ENCODE results near the gene NUAK1.

The NUAK1 gene

DNA sequence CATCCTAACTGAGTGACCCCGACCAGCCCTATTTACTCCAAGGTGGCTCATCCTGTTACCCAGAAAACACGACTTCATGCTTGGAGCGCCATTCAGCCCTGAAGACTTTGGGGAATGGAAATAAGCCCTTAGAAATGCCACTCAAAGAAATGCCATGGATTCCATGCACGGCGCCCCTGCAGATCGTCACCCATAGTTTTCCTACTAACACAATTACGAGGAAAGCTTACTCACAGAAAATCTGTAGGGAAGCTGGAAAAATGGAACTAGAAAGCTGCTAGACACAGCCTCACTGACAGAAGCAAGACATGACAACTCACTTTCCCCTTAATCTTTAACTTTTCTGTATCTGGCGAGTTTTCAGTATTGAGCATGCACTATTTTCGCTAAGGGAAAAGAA lies 19.5 kb downstream of the NUAK1 start:
- Histone ChIP-seq H3K27me3 (ENCODE audit: insufficient read depth, low read depth) (no peaks in the 10 kb centered on the region), H3K36me3 (ENCODE audit: insufficient read depth) (no peaks in the 10 kb centered on the region), H3K79me2 (ENCODE audit: insufficient read depth, low read depth) (peaks cover 13% of the 10 kb centered on the region; the same call in 1 of the 2 replicates), H4K20me1 (ENCODE audit: insufficient read depth) (no peaks in the 10 kb centered on the region), H2AFZ (ENCODE audit: low read depth) (no peak overlapping the region), H3K9ac (no peak overlapping the region), H3K4me2 (no peak overlapping the region), H3K27ac (no peak overlapping the region), H3K4me1 (ENCODE audit: low read depth, poor library complexity, severe bottlenecking) (peaks cover 13% of the 10 kb centered on the region), H3K4me3 (IDR thresholded peaks at IDR 0.05; ENCODE audit: insufficient read depth, low read depth, low read length) (no peak overlapping the region)
- TF ChIP-seq, protein P1, sequence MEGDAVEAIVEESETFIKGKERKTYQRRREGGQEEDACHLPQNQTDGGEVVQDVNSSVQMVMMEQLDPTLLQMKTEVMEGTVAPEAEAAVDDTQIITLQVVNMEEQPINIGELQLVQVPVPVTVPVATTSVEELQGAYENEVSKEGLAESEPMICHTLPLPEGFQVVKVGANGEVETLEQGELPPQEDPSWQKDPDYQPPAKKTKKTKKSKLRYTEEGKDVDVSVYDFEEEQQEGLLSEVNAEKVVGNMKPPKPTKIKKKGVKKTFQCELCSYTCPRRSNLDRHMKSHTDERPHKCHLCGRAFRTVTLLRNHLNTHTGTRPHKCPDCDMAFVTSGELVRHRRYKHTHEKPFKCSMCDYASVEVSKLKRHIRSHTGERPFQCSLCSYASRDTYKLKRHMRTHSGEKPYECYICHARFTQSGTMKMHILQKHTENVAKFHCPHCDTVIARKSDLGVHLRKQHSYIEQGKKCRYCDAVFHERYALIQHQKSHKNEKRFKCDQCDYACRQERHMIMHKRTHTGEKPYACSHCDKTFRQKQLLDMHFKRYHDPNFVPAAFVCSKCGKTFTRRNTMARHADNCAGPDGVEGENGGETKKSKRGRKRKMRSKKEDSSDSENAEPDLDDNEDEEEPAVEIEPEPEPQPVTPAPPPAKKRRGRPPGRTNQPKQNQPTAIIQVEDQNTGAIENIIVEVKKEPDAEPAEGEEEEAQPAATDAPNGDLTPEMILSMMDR (conservative IDR thresholded peaks at IDR 0.05; ENCODE audit: low read depth, low read length): no peak

DNA sequence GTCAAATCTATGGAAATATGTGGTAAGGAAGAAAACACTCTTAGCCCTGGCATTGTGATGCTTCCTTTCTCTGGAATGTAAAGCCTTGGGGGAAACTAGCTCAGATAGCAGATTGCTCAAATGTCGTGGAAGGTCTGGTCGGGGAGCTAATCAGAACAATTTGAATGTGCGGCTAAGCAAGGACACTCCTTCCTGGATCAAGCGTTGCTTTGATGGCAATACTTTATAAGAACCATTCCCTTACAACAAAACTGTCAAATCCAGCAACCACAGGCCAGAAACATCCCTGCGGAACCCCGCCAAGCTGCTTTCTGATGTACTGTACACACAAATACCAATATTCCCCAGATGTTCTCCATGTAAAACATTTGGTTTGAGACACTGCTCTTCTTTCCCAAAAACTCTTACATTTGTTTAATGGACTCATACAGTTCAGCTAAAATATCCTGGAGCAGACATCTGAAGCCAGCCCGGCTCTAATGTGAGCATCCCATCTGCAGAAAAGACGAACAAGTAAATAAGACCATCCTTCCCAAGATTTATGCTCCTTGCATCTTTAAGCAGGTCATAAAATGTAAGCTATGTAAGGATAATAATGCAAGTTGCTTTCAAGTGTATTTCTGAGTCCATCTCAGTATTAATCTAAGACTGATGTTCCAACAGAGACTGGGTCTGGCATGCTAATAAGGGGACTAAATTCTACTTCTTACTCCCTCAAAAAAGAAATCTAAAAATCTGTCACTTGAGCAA lies 20.2 kb downstream of the NUAK1 start:
- Histone ChIP-seq H3K79me2 (ENCODE audit: insufficient read depth, low read depth) (peaks cover 15% of the 10 kb centered on the region; the same call in 1 of the 2 replicates), H3K4me1 (ENCODE audit: low read depth, poor library complexity, severe bottlenecking) (peaks cover 19% of the 10 kb centered on the region)

DNA sequence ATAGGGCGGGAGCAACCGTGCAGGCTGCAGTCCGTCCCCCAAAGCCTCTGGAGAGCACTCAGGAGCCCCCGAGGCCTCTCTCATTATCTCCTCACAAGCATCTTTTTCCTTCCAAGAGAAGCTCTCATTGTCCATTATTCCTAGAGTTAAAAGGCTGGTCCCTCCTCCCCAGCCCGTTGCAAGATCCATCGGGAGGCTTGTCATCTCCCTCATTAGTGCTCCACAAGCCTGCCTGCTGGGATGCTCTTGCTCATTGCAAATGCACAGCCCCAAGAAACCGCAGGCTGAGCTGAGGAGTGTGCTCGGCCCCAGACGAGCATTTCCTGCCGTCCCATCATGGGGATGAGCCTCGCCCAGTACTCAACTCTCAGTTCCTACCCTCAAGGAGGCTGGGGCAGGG lies 23.3 kb downstream of the NUAK1 start:
- no peaks in the 10 kb centered on the region for H3K27me3 ChIP-seq (ENCODE audit: insufficient read depth, low read depth)
- H3K4me3 ChIP-seq (IDR thresholded peaks at IDR 0.05; ENCODE audit: insufficient read depth, low read depth, low read length): no peak overlapping the region
- H3K4me1 ChIP-seq (ENCODE audit: low read depth, poor library complexity, severe bottlenecking): peaks cover 50% of the 10 kb centered on the region
- H2AFZ ChIP-seq (ENCODE audit: low read depth): no peak overlapping the region
- H3K79me2 ChIP-seq (ENCODE audit: insufficient read depth, low read depth): peaks cover 26% of the 10 kb centered on the region; the same call in 1 of the 2 replicates
- TF ChIP-seq, protein P1 (conservative IDR thresholded peaks at IDR 0.05; ENCODE audit: low read depth, low read length): no peak
- H3K36me3 ChIP-seq (ENCODE audit: insufficient read depth): no peaks in the 10 kb centered on the region
- no peak overlapping the region for H3K27ac ChIP-seq
- no peak overlapping the region for H3K9ac ChIP-seq
- no peak overlapping the region for H3K4me2 ChIP-seq
- H4K20me1 ChIP-seq (ENCODE audit: insufficient read depth): no peaks in the 10 kb centered on the region

More for the DNA sequence above, 20.2 kb downstream of the NUAK1 start:
- H3K27ac ChIP-seq: no peak overlapping the region
- no peak overlapping the region for H3K9ac ChIP-seq
- no peak overlapping the region for H2AFZ ChIP-seq (ENCODE audit: low read depth)
- H3K36me3 ChIP-seq (ENCODE audit: insufficient read depth): no peaks in the 10 kb centered on the region
- TF ChIP-seq, protein P1 (conservative IDR thresholded peaks at IDR 0.05; ENCODE audit: low read depth, low read length): no peak
- H3K4me3 ChIP-seq (IDR thresholded peaks at IDR 0.05; ENCODE audit: insufficient read depth, low read depth, low read length): no peak overlapping the region
- no peaks in the 10 kb centered on the region for H3K27me3 ChIP-seq (ENCODE audit: insufficient read depth, low read depth)
- H3K4me2 ChIP-seq: no peak overlapping the region
- no peaks in the 10 kb centered on the region for H4K20me1 ChIP-seq (ENCODE audit: insufficient read depth)

DNA sequence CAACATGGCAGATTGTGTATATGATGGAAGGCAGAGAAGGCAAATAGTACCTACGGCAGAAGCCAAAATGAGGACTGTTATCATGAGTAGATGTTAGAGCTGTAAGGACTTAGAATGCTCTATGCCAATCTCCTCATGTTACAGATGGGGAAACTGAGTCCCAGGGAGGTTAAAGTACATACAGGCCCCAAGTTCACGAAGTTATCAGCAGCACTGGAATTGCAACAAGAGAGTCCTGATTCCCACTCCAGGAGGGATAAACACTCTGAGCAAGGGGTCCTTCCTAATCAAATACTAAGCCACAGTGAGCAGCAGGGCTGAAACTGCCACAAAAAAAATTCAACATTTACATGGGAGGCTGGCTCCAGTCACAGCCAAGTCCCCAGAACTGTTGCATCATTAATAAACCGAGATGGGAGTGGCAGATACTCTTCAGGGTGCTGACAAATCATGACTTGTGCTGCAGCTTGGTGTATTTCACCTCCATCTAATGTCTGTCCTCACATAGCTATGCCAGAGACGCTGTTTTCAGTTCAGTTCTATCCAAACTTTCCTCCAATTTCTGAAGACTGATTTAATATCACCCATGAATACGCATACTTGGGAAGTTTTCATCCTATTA lies 24.2 kb downstream of the NUAK1 start:
- Histone ChIP-seq H3K27me3 (ENCODE audit: insufficient read depth, low read depth) (no peaks in the 10 kb centered on the region), H3K9ac (no peak overlapping the region), H4K20me1 (ENCODE audit: insufficient read depth) (no peaks in the 10 kb centered on the region), H3K27ac (no peak overlapping the region), H3K4me2 (0 out of 2 replicates have a peak overlapping the region, but pooled peaks have one; percentile 3), H3K79me2 (ENCODE audit: insufficient read depth, low read depth) (peaks cover 26% of the 10 kb centered on the region; the same call in 1 of the 2 replicates), H3K36me3 (ENCODE audit: insufficient read depth) (no peaks in the 10 kb centered on the region), H3K4me3 (IDR thresholded peaks at IDR 0.05; ENCODE audit: insufficient read depth, low read depth, low read length) (no peak overlapping the region), H3K4me1 (ENCODE audit: low read depth, poor library complexity, severe bottlenecking) (peaks cover 54% of the 10 kb centered on the region), H2AFZ (ENCODE audit: low read depth) (no peak overlapping the region)
- TF ChIP-seq, protein P1 (conservative IDR thresholded peaks at IDR 0.05; ENCODE audit: low read depth, low read length): no peak

Measured in KMS-11 (cell line).